ENCODE data around the gene TLK1.

DNA sequence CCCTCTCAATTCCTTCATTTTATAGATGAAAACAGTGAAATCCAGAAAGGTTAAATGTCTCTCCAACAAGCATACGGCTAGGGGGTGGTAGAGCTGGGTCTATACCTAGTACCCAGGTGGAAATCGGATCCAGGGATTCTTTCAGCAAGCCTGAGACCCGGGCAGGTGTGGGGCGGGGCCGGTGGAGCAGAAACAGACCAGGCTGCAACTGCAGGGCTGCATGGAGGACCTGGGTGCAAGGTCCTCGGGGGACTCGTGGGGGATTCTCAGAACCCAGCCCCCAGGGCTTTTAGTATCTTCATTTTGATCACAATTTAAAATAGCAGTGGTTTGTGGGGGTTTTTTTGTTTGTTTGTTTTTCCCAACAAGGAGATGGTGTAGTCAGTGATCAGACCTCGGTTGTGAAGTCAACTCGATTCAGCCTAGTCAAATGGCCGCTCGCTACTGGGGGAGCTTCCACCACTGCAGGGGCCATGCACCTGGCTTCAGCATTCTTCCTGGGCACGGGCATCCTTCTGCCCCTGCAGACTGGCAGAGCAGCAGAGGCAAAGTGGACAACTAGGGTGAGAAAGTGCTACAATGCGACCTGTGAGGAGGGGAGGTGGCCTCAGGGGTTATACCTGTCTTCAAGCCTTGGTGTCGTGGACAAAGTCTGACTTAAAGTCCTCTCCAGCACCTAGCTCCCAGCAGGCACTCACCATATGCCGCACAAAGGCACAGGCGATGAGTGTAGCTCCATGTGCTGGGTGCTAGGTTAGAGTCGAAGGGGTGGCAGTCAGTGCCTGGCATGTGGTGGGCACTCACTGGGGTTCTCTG lies 185.4 kb downstream of the TLK1 start:
- no peak for TF ChIP-seq POLR2A (IDR thresholded peaks at IDR 0.05)
- TF ChIP-seq, protein P1, sequence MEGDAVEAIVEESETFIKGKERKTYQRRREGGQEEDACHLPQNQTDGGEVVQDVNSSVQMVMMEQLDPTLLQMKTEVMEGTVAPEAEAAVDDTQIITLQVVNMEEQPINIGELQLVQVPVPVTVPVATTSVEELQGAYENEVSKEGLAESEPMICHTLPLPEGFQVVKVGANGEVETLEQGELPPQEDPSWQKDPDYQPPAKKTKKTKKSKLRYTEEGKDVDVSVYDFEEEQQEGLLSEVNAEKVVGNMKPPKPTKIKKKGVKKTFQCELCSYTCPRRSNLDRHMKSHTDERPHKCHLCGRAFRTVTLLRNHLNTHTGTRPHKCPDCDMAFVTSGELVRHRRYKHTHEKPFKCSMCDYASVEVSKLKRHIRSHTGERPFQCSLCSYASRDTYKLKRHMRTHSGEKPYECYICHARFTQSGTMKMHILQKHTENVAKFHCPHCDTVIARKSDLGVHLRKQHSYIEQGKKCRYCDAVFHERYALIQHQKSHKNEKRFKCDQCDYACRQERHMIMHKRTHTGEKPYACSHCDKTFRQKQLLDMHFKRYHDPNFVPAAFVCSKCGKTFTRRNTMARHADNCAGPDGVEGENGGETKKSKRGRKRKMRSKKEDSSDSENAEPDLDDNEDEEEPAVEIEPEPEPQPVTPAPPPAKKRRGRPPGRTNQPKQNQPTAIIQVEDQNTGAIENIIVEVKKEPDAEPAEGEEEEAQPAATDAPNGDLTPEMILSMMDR (IDR thresholded peaks at IDR 0.05 in 4 of 5, conservative IDR thresholded peaks at IDR 0.05 in 1 of 5), result no peak
